GM18526 (cell line): Measurements from ENCODE around the gene EPM2AIP1.

Source experiments
- POLR2A ChIP-seq: IDR thresholded peaks from 3 replicates; pipeline ENCODE4 v1.6.1; 2011; ENCODE audit not compliant: insufficient read length; ENCODE audit errors: extremely low read depth

EPM2AIP1 gene

GRCh38 chr3:36992806-36993325, at the start of gene EPM2AIP1:
EPM2AIP1 (minus strand) TSS chr3:36993131; CDS start chr3:36993077, 54 bp downstream.
- peak; percentile 94 for TF ChIP-seq POLR2A

- TF ChIP-seq POLR2A: no peak
Measured at GRCh38 chr3:37041546-37042195, 48.7 kb upstream of the EPM2AIP1 start.

- TF ChIP-seq POLR2A: no peak
Measured at GRCh38 chr3:37040231-37040630, 47.3 kb upstream of the EPM2AIP1 start.

GRCh38 chr3:37039161-37039846, 46.4 kb upstream of the EPM2AIP1 start:
- TF ChIP-seq POLR2A: no peak

GRCh38 chr3:37037352-37037751, 44.4 kb upstream of the EPM2AIP1 start:
- TF ChIP-seq POLR2A: no peak

GRCh38 chr3:37032961-37033360, 40.0 kb upstream of the EPM2AIP1 start:
- TF ChIP-seq POLR2A: no peak

GRCh38 chr3:37031096-37031682, 38.3 kb upstream of the EPM2AIP1 start:
- no peak for TF ChIP-seq POLR2A

- no peak for TF ChIP-seq POLR2A
Measured at GRCh38 chr3:37030588-37030987, 37.7 kb upstream of the EPM2AIP1 start.

- TF ChIP-seq POLR2A: no peak
Measured at GRCh38 chr3:37029516-37030163, 36.7 kb upstream of the EPM2AIP1 start.

GRCh38 chr3:37029111-37029510, 36.2 kb upstream of the EPM2AIP1 start:
- no peak for TF ChIP-seq POLR2A

- no peak for TF ChIP-seq POLR2A
Measured at GRCh38 chr3:37028329-37028728, 35.4 kb upstream of the EPM2AIP1 start.

- no peak for TF ChIP-seq POLR2A
Measured at GRCh38 chr3:37026851-37027250, 33.9 kb upstream of the EPM2AIP1 start.

- no peak for TF ChIP-seq POLR2A
Measured at GRCh38 chr3:37025561-37026335, 32.8 kb upstream of the EPM2AIP1 start.

- no peak for TF ChIP-seq POLR2A
Measured at GRCh38 chr3:37024820-37025405, 32.0 kb upstream of the EPM2AIP1 start.
